Adrenal gland (tissue), 5 donors: ENCODE measurements around the gene GOT1.

Experiments used
- CTCF ChIP-seq, 6 experiments: fragments of 450-650 bp in 4 of 6; fragments of 200-600 bp in 2 of 6; sonication (generic) in 1 of 6; IDR thresholded peaks; 1 replicate in 5 of 6; 2 replicates in 1 of 6; pipeline versions ENCODE4 v1.5.1 to v1.8.0; 2016 to 2021; ENCODE audit warnings: antibody characterized with exemption in 6 of 6, mild to moderate bottlenecking in 2 of 6, moderate library complexity in 1 of 6
- POLR2A ChIP-seq, 2 donors: fragments of 450-650 bp; IDR thresholded peaks; one replicate each; pipeline ENCODE4 v1.6.1; 2017; ENCODE audit warnings: antibody characterized with exemption in 2 of 2, mild to moderate bottlenecking in 2 of 2, moderate library complexity in 1 of 2
- donor health status: DM: no; HTN: no; CAD: no.

GRCh38 chr10:99424656-99425055 is 5.8 kb downstream of the GOT1 start:
- no peak for TF ChIP-seq CTCF (IDR thresholded peaks at IDR 0.05)
- no peak for TF ChIP-seq POLR2A (IDR thresholded peaks at IDR 0.05)
